ENCODE results near the gene MICA. TPM values are rescaled to one million over a fixed set of nuclear protein-coding genes. Genes with fewer than 3 reads are reported as not detected.

MICA gene
- total RNA-seq, 1 donor, result 31.1 TPM

- Histone ChIP-seq H3K79me2 (ENCODE audit: insufficient read depth, low read length) (no peaks in the 10 kb centered on the region), H3K9me3 (ENCODE audit: low read depth, low read length) (no peaks in the 10 kb centered on the region), H3K36me3 (ENCODE audit: insufficient read depth, low read length) (no peaks in the 10 kb centered on the region), H3K27me3 (ENCODE audit: insufficient read depth, low read length) (peaks cover 4% of the 10 kb centered on the region), H4K20me1 (ENCODE audit: insufficient read depth, low read length) (no peaks in the 10 kb centered on the region), H2AFZ (ENCODE audit: low read length) (no peak overlapping the region), H3K27ac (ENCODE audit: low read depth, low read length) (no peak overlapping the region), H3K4me3 (ENCODE audit: insufficient read depth, low read length) (no peak overlapping the region), H3K4me2 (ENCODE audit: insufficient read depth, low read length) (no peak overlapping the region), H3K4me1 (ENCODE audit: insufficient read depth, low read length) (peaks cover 13% of the 10 kb centered on the region)
- TF ChIP-seq, protein P1, sequence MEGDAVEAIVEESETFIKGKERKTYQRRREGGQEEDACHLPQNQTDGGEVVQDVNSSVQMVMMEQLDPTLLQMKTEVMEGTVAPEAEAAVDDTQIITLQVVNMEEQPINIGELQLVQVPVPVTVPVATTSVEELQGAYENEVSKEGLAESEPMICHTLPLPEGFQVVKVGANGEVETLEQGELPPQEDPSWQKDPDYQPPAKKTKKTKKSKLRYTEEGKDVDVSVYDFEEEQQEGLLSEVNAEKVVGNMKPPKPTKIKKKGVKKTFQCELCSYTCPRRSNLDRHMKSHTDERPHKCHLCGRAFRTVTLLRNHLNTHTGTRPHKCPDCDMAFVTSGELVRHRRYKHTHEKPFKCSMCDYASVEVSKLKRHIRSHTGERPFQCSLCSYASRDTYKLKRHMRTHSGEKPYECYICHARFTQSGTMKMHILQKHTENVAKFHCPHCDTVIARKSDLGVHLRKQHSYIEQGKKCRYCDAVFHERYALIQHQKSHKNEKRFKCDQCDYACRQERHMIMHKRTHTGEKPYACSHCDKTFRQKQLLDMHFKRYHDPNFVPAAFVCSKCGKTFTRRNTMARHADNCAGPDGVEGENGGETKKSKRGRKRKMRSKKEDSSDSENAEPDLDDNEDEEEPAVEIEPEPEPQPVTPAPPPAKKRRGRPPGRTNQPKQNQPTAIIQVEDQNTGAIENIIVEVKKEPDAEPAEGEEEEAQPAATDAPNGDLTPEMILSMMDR (IDR thresholded peaks at IDR 0.05; ENCODE audit: extremely low read depth, low read depth, low read length), result no peak
- DNase-seq (ENCODE audit: insufficient read length, low spot score, missing footprints), result no peak
Observed at GRCh38 chr6:31460361-31461025, 57.1 kb downstream of the MICA start.

DNA sequence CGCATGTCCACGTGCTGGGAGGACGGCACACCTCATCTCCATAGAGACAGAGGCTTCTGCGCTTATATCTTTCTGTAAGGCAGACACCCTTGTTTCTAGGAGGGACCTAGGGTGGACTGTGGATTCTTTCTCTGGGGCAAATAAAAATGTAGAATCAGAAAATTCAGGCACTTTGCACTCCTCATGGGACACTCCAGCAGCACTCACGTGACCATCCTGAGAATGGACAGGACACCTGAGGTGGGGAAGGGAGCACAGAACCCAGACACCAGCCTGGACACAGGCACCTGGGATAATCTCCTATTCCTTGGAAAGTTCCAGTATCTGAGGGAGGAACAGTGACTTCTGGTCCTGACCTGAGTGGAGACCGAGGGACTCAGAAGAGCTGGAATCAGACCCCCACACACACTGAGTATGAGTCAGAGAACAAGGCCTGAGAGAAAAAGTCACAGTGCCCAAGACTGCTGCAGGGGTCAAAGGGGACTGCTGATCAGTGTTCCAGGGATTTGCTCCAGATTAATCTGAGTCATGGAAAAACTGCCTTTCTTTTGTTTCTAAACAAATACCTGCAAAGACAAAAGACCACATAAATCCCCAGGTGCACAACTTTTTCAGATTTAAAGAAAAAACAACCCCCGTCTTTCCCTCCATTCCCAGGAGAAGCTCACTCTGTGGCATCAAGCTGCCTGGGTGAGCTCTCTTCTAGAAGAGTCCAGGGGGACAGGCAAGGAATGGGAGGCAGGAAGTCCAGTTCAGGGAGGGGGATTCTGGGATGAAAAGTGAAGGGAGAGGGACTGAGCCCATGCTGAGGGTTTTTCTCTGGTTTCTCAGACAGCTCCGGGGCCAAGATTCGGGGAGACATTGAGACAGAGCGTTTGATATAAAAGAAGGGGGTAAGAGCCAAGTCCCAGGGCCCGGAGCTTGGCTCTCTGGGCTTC, 58.9 kb downstream of the MICA start:
- no peak for DNase-seq (ENCODE audit: insufficient read length, low spot score, missing footprints)
- H4K20me1 ChIP-seq (ENCODE audit: insufficient read depth, low read length), result no peaks in the 10 kb centered on the region
- TF ChIP-seq, protein P1 (IDR thresholded peaks at IDR 0.05; ENCODE audit: extremely low read depth, low read depth, low read length), result no peak
- H2AFZ ChIP-seq (ENCODE audit: low read length), result peak overlapping the region; percentile 71
- H3K79me2 ChIP-seq (ENCODE audit: insufficient read depth, low read length), result no peaks in the 10 kb centered on the region
- peaks cover 2% of the 10 kb centered on the region for H3K27me3 ChIP-seq (ENCODE audit: insufficient read depth, low read length)
- peak overlapping the region; percentile 82 for H3K4me2 ChIP-seq (ENCODE audit: insufficient read depth, low read length)
- no peaks in the 10 kb centered on the region for H3K9me3 ChIP-seq (ENCODE audit: low read depth, low read length)
- no peaks in the 10 kb centered on the region for H3K36me3 ChIP-seq (ENCODE audit: insufficient read depth, low read length)
- H3K4me3 ChIP-seq (ENCODE audit: insufficient read depth, low read length), result peak overlapping the region; percentile 69
- H3K27ac ChIP-seq (ENCODE audit: low read depth, low read length), result no peak overlapping the region
- H3K4me1 ChIP-seq (ENCODE audit: insufficient read depth, low read length), result peaks cover 13% of the 10 kb centered on the region

DNA sequence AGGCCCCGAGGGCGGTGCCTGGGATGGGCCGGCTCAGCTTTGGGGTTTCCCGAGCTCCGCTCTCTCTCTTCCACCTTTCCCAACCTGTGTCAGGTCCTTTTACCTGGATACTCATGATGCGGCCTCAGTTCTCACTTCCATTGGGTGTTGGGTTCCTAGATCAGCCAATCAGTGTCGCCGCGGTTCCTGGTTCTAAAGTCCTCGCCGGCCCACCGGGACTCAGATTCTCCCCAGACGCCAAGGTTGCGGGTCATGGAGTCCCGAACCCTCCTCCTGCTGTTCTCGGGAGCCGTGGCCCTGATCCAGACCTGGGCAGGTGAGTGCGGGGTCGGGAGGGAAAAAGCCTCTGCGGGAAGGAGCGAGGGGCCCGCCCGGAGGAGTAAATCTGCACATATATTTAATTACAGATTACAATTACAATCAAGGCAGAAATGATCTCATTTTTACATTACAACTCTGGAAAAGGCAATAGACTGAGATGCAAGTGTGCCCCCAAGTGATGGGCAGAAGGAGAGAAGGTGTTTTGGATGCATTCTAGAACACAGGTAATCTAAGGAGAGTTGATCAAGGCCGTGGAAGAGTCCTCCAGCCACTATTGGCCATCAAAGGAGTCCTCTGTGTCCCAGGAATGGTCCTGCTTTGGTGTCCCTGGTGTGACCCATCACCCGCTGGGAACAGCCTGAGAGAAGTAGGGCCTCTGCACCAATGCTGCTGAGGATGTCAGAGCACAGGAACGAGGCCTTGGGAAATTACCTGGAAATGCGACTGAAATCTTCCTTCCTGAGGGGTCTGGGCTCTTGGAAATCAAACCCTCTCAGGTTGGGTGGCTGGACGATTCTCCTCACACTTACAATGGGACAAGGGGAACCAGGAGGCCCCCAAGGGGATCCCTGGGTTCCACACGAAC, 59.8 kb downstream of the MICA start:
- peaks cover 13% of the 10 kb centered on the region for H3K4me1 ChIP-seq (ENCODE audit: insufficient read depth, low read length)
- peak overlapping the region; percentile 82 for H3K4me2 ChIP-seq (ENCODE audit: insufficient read depth, low read length)
- H4K20me1 ChIP-seq (ENCODE audit: insufficient read depth, low read length), result no peaks in the 10 kb centered on the region
- H2AFZ ChIP-seq (ENCODE audit: low read length), result peak overlapping the region; percentile 71
- H3K36me3 ChIP-seq (ENCODE audit: insufficient read depth, low read length), result no peaks in the 10 kb centered on the region
- no peaks in the 10 kb centered on the region for H3K9me3 ChIP-seq (ENCODE audit: low read depth, low read length)
- no peak overlapping the region for H3K27ac ChIP-seq (ENCODE audit: low read depth, low read length)
- DNase-seq (ENCODE audit: insufficient read length, low spot score, missing footprints), result peak; percentile 94
- no peaks in the 10 kb centered on the region for H3K79me2 ChIP-seq (ENCODE audit: insufficient read depth, low read length)
- TF ChIP-seq, protein P1 (IDR thresholded peaks at IDR 0.05; ENCODE audit: extremely low read depth, low read depth, low read length), result no peak
- H3K27me3 ChIP-seq (ENCODE audit: insufficient read depth, low read length), result no peaks in the 10 kb centered on the region
- H3K4me3 ChIP-seq (ENCODE audit: insufficient read depth, low read length), result peak overlapping the region; percentile 69
